Left lung (tissue), 10 donors: ENCODE results near the gene CHRNA4. TPM values are rescaled to one million over a fixed set of nuclear protein-coding genes. Genes with fewer than 3 reads are reported as not detected.

Experiments used
- ATAC-seq: fragments of 200-7000 bp; cut with Tn5 transposase; one replicate; pipeline ENCODE4 v1.9.1; 2020; ENCODE audit warnings: moderate library complexity
- DNase-seq, 4 donors: peaks; one replicate each; pipeline ENCODE4 v3.0.0-alpha.2; 2013 to 2020
- H3K27ac ChIP-seq, 2 donors: fragments of 200-600 bp; sonication (generic) in 1 of 2; one replicate each; pipeline versions ENCODE4 v1.5.0 to v1.8.0; 2020 to 2021
- H3K27me3 ChIP-seq, 2 donors: fragments of 200-600 bp; sonication (generic) in 1 of 2; one replicate each; pipeline versions ENCODE4 v1.5.0 to v1.8.0; 2020 to 2021
- H3K36me3 ChIP-seq, 2 donors: fragments of 200-600 bp; sonication (generic) in 1 of 2; one replicate each; pipeline versions ENCODE4 v1.5.0 to v1.8.0; 2020 to 2021
- H3K4me1 ChIP-seq, 2 donors: fragments of 200-600 bp; one replicate each; pipeline ENCODE4 v1.8.0; 2021
- H3K4me3 ChIP-seq, 2 donors: fragments of 200-600 bp; sonication (generic) in 1 of 2; one replicate each; pipeline versions ENCODE4 v1.5.0 to v1.8.0; 2020 to 2021; ENCODE audit warnings: mild to moderate bottlenecking in 1 of 2
- H3K9me3 ChIP-seq, 2 donors: fragments of 200-600 bp; sonication (generic) in 1 of 2; one replicate each; pipeline versions ENCODE4 v1.5.0 to v1.8.0; 2020 to 2021
- intact Hi-C, 2 donors: fragments of 100-400 bp; cut with DNase I; formaldehyde crosslinking; loops; one replicate each; pipeline versions ENCODE4 v1.11.2 to v1.14.2; 2022
- polyA plus RNA-seq, 6 donors: library from polyadenylated mRNA; unstranded; fragments of 120-200 nt; gene quantifications; one replicate each; pipeline ENCODE4 v1.2.1, GENCODE V29; 2013; ENCODE audit not compliant: insufficient read length in 6 of 6
- total RNA-seq, 2 donors: library from RNA; stranded (reverse); fragmentation: NEBNext Ultra II Directional; extraction: Animal tissue kit (Norgen Biotek cat#: 25700); gene quantifications; one replicate each; pipeline ENCODE4 v1.2.1, GENCODE V29; 2021
- TF ChIP-seq, protein P1 (sequence below), 2 donors: fragments of 200-600 bp; sonication (generic) in 1 of 2; IDR thresholded peaks; one replicate each; pipeline versions ENCODE4 v1.5.0 to v1.8.0; 2021; ENCODE audit warnings: antibody characterized with exemption in 2 of 2
- donor health status: DM: no; HTN: yes; CAD: no.
- donor health status: DM: no; HTN: no; CAD: no.

Gene CHRNA4
- total and polyA plus RNA-seq, 8 donors: 0.16 to 1.3 (median 1.00) TPM; not detected in 2

DNA sequence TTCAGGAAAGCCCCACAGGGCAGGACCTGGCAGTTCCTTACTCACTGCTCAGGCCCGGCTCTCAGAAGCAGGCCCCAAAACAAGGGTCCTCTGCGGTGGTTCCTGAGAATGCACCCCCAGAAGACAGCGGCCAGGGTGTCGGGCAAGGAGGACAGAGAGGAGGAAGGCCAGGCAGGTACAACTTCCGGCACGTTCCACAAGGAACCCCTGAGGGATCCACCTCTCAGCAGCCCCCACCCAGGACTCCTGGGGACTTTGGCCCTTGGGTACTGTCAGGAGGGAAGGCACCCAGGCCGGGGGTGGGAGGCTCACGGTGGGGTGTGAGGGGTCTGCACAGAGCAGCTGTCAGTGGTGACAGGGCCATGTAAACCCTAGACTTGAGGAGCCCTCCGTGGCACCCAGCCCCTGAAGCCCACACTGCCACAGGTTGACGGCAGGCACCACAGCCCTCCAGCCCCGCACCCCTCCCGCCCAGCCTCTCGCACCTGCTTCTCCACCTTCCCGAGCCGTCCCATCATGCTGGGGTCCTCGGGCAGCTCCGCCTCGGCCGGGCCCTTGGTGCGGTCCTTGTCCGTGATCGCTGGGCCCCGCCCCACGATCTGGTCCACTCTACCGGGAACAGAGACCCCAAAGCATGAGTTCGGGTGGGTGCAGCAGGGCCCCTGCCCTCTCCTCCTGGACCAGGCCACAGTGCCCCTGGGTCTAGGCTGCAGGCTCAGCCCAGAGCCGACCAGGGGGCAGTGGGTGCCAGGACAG lies 47.0 kb upstream of the CHRNA4 start:
- Histone ChIP-seq H3K36me3 (no peaks in the 10 kb centered on the region), H3K27ac (no peak overlapping the region), H3K27me3 (peaks cover 0 to 67% of the 10 kb centered on the region in 2 donors), H3K4me1 (no peaks in the 10 kb centered on the region), H3K9me3 (no peaks in the 10 kb centered on the region), H3K4me3 (no peak overlapping the region)
- intact Hi-C loops: no loop called here
- ATAC-seq (no peak), DNase-seq (no peak)
- TF ChIP-seq, protein P1, sequence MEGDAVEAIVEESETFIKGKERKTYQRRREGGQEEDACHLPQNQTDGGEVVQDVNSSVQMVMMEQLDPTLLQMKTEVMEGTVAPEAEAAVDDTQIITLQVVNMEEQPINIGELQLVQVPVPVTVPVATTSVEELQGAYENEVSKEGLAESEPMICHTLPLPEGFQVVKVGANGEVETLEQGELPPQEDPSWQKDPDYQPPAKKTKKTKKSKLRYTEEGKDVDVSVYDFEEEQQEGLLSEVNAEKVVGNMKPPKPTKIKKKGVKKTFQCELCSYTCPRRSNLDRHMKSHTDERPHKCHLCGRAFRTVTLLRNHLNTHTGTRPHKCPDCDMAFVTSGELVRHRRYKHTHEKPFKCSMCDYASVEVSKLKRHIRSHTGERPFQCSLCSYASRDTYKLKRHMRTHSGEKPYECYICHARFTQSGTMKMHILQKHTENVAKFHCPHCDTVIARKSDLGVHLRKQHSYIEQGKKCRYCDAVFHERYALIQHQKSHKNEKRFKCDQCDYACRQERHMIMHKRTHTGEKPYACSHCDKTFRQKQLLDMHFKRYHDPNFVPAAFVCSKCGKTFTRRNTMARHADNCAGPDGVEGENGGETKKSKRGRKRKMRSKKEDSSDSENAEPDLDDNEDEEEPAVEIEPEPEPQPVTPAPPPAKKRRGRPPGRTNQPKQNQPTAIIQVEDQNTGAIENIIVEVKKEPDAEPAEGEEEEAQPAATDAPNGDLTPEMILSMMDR (IDR thresholded peaks at IDR 0.05): no peak

DNA sequence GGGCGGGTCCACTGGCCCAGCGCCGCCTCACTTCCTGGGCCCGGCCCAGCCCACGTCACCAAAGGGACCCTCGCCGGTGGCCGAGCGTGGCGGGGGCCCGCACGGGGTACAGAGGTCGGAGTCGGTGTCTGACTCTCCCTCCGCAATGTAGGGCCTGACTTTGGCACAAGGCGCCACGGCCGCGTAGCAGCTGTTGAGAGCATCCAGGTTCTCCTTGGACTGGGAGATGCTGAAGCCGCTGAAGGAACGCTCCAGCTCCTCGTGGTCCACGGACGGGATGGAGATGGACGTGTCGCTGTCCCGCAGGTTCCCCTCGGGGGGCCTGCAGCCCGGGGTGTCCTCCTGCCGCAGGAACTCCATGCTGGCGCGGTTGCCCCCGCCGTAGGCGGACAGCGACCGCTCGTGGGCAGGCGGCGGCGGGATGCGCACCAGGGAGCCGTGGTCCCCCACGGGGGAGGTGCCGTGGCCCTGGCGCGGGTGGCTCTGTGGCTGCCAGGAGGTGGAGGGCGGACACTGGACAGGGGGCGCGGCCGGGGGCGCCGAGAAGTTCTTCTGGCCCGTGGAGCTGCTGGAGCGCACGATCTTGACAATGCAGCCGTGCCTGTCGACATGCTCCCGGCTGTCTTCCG lies 45.6 kb upstream of the CHRNA4 start:
- Histone ChIP-seq H3K4me1 (no peaks in the 10 kb centered on the region), H3K27ac (no peak overlapping the region), H3K27me3 (peaks cover 0 to 67% of the 10 kb centered on the region in 2 donors), H3K4me3 (no peak overlapping the region), H3K36me3 (no peaks in the 10 kb centered on the region), H3K9me3 (no peaks in the 10 kb centered on the region)
- TF ChIP-seq, protein P1 (IDR thresholded peaks at IDR 0.05): no peak
- no peak for DNase-seq
- no peak for ATAC-seq
- intact Hi-C loops: no loop called here

DNA sequence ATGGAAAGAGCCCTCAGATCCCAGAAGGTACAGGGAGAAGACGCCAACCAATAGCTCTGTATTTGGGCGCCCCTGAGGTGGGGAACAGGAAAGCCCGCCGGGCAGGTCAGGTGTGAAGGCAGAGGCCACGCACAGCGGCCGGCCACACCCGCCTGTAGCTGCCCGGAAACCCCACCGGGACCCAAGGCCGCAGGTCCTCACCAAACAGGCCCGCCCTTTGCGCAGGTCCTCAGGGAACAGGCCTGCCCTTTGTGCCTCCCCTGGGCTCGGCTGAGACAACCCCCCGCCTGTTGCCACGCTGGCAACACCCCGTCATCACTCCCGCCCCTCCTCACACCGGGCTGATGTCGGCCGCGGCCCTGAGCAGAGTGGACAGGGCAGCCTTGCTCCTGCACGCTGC lies 44.9 kb upstream of the CHRNA4 start:
- TF ChIP-seq, protein P1 (IDR thresholded peaks at IDR 0.05): no peak
- ATAC-seq: no peak

DNA sequence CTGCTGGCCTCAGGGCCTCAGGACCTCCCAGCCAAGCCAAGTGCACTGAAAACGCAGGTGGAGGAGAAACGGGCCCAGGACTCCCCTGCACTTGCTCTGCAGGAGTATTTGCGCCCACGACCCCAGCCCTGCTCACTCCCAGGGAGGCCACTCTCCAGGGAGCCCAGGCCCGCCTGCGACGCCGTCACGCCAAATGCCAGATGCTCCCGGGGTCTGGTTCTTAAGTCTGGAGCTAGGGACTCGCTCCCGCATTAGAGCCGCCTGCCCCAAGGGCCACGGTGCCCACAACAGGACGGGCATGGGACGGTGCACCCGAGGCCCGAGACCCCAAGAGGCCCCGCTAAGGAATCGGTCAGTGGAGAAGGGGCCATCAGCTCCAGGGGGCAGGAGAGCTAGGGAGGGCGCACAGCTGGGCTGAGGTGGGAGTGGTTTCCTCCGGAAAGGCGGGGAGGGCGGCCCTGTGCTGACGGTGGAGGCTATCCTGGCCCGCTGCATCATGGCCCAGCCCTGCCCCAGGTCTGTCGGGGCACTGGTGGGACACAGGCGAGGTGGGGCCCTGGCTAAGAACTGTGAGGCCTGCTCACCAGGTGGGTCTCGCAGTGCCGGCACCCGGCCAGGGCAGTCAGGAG lies 44.1 kb upstream of the CHRNA4 start:
- no peaks in the 10 kb centered on the region for H3K9me3 ChIP-seq
- ATAC-seq (no peak), DNase-seq (no peak)
- H3K4me1 ChIP-seq: no peaks in the 10 kb centered on the region
- no peak overlapping the region for H3K27ac ChIP-seq
- intact Hi-C loops: no loop called here
- no peak overlapping the region for H3K4me3 ChIP-seq
- no peaks in the 10 kb centered on the region for H3K36me3 ChIP-seq
- H3K27me3 ChIP-seq: peaks cover 0 to 67% of the 10 kb centered on the region in 2 donors
- TF ChIP-seq, protein P1 (IDR thresholded peaks at IDR 0.05): no peak

More for the DNA sequence above, 44.9 kb upstream of the CHRNA4 start:
- H3K27me3 ChIP-seq: peaks cover 0 to 67% of the 10 kb centered on the region in 2 donors
- DNase-seq: no peak
- H3K4me1 ChIP-seq: no peaks in the 10 kb centered on the region
- H3K27ac ChIP-seq: no peak overlapping the region
- no peak overlapping the region for H3K4me3 ChIP-seq
- intact Hi-C loops: no loop called here
- H3K36me3 ChIP-seq: no peaks in the 10 kb centered on the region
- H3K9me3 ChIP-seq: no peaks in the 10 kb centered on the region
